Measurements from ENCODE around the gene ABCG4.
"Not testable (repeated sequence)": the region's sequence is repeated elsewhere in the genome, so short reads cannot be mapped to it uniquely, and the experiment has no call there.

ABCG4 gene

GRCh38 chr11:119156496-119156895 is 7.6 kb downstream of the ABCG4 start:
- Histone ChIP-seq H3K27me3 (ENCODE audit: insufficient read depth, insufficient read length) (peaks cover 7% of the 10 kb centered on the region), H3K9ac (ENCODE audit: insufficient read length, low read depth) (no peak overlapping the region), H3K36me3 (ENCODE audit: insufficient read depth, insufficient read length, low read length) (no peaks in the 10 kb centered on the region), H3K4me1 (ENCODE audit: insufficient read depth, insufficient read length) (peaks cover under 1% of the 10 kb centered on the region), H3K4me3 (ENCODE audit: insufficient read length, low read depth) (no peak overlapping the region), H3K9me3 (ENCODE audit: insufficient read depth, low read length) (no peaks in the 10 kb centered on the region)
- TF ChIP-seq YY1 (IDR thresholded peaks at IDR 0.05; ENCODE audit: insufficient read depth, insufficient read length) (no peak), ZNF274 (IDR thresholded peaks at IDR 0.05; ENCODE audit: low read depth, low read length) (no peak), SUZ12 (IDR thresholded peaks at IDR 0.05; ENCODE audit: extremely low read depth, insufficient read depth, insufficient read length) (no peak)
- DNase-seq (ENCODE audit: low read depth, low spot score) = no peak

DNA sequence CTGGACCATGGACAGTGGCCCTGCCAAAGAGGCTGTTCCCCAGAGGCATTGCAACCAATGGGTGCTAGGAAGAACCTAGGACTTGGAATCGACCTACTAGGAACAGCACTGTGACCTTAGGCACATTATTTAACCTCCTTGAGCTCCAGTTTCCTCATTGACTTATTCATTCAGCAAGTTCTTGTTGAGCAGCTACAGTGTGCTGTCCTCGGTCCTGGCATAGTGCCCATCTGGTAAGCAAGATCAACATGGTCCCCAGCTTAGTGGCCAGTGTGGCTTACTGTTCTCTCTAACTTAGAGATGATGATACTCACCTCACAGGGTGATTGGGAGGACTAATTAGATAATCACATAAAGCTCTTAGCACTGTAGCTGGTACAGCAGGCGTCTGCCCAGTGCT is 8.2 kb downstream of the ABCG4 start:
- no peak overlapping the region for H3K4me3 ChIP-seq (ENCODE audit: insufficient read length, low read depth)
- no peak for DNase-seq (ENCODE audit: low read depth, low spot score)
- TF ChIP-seq SUZ12 (IDR thresholded peaks at IDR 0.05; ENCODE audit: extremely low read depth, insufficient read depth, insufficient read length) (no peak), ZNF274 (IDR thresholded peaks at IDR 0.05; ENCODE audit: low read depth, low read length) (no peak), YY1 (IDR thresholded peaks at IDR 0.05; ENCODE audit: insufficient read depth, insufficient read length) (no peak)
- H3K9ac ChIP-seq (ENCODE audit: insufficient read length, low read depth) = no peak overlapping the region
- H3K4me1 ChIP-seq (ENCODE audit: insufficient read depth, insufficient read length) = peaks cover 3% of the 10 kb centered on the region
- H3K9me3 ChIP-seq (ENCODE audit: insufficient read depth, low read length) = no peaks in the 10 kb centered on the region
- no peaks in the 10 kb centered on the region for H3K36me3 ChIP-seq (ENCODE audit: insufficient read depth, insufficient read length, low read length)
- H3K27me3 ChIP-seq (ENCODE audit: insufficient read depth, insufficient read length) = peaks cover 5% of the 10 kb centered on the region

DNA sequence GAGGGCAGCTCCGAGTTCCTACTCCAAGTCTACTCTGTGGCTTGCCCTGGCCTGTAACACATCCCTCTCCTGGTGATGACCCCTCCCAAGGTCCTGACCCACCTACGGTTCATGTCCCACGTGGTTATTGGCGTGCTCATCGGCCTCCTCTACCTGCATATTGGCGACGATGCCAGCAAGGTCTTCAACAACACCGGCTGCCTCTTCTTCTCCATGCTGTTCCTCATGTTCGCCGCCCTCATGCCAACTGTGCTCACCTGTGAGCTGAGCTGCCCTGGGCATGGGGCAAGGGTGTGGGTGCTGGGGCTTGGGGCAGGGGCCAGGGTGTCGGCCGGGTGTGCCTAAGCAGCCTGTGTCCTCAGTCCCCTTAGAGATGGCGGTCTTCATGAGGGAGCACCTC is 9.6 kb downstream of the ABCG4 start:
- H3K9me3 ChIP-seq (ENCODE audit: insufficient read depth, low read length) = no peaks in the 10 kb centered on the region
- H3K9ac ChIP-seq (ENCODE audit: insufficient read length, low read depth) = no peak overlapping the region
- H3K27me3 ChIP-seq (ENCODE audit: insufficient read depth, insufficient read length) = no peaks in the 10 kb centered on the region
- no peaks in the 10 kb centered on the region for H3K36me3 ChIP-seq (ENCODE audit: insufficient read depth, insufficient read length, low read length)
- H3K4me1 ChIP-seq (ENCODE audit: insufficient read depth, insufficient read length) = peaks cover 3% of the 10 kb centered on the region
- TF ChIP-seq YY1 (IDR thresholded peaks at IDR 0.05; ENCODE audit: insufficient read depth, insufficient read length) = no peak
- TF ChIP-seq ZNF274 (IDR thresholded peaks at IDR 0.05; ENCODE audit: low read depth, low read length) = no peak
- no peak for TF ChIP-seq SUZ12 (IDR thresholded peaks at IDR 0.05; ENCODE audit: extremely low read depth, insufficient read depth, insufficient read length)
- no peak overlapping the region for H3K4me3 ChIP-seq (ENCODE audit: insufficient read length, low read depth)
- no peak for DNase-seq (ENCODE audit: low read depth, low spot score)

- Histone ChIP-seq H3K4me1 (ENCODE audit: insufficient read depth, insufficient read length) (peaks cover 3% of the 10 kb centered on the region), H3K36me3 (ENCODE audit: insufficient read depth, insufficient read length, low read length) (no peaks in the 10 kb centered on the region), H3K9ac (ENCODE audit: insufficient read length, low read depth) (no peak overlapping the region), H3K27me3 (ENCODE audit: insufficient read depth, insufficient read length) (no peaks in the 10 kb centered on the region), H3K9me3 (ENCODE audit: insufficient read depth, low read length) (no peaks in the 10 kb centered on the region), H3K4me3 (ENCODE audit: insufficient read length, low read depth) (no peak overlapping the region)
- TF ChIP-seq YY1 (IDR thresholded peaks at IDR 0.05; ENCODE audit: insufficient read depth, insufficient read length) = no peak
- no peak for TF ChIP-seq SUZ12 (IDR thresholded peaks at IDR 0.05; ENCODE audit: extremely low read depth, insufficient read depth, insufficient read length)
- TF ChIP-seq ZNF274 (IDR thresholded peaks at IDR 0.05; ENCODE audit: low read depth, low read length) = no peak
- no peak for DNase-seq (ENCODE audit: low read depth, low spot score)
Measured at GRCh38 chr11:119160151-119160550, 11.3 kb downstream of the ABCG4 start.

DNA sequence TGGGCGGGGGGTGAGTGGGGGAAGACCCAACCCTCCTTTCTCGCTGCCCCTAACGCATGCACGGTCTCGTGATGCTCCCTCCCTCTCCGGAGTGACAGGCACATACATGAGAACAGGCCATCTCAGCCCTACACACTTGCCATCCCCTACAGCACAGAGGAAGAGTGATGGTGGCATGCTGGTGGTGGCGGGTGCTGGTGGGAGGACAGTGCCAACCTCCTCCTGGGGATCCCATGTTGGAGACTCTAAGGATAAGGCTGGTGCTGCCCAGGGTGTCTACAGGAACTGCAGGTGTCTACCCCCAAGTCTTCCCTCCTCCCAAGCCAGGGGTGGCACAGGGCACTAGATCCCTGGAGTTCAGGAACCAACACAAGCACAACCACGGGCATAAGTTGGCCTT is 13.0 kb downstream of the ABCG4 start:
- Histone ChIP-seq H3K27me3 (ENCODE audit: insufficient read depth, insufficient read length) (no peaks in the 10 kb centered on the region), H3K36me3 (ENCODE audit: insufficient read depth, insufficient read length, low read length) (no peaks in the 10 kb centered on the region), H3K9me3 (ENCODE audit: insufficient read depth, low read length) (no peaks in the 10 kb centered on the region), H3K4me1 (ENCODE audit: insufficient read depth, insufficient read length) (peaks cover 6% of the 10 kb centered on the region), H3K9ac (ENCODE audit: insufficient read length, low read depth) (no peak overlapping the region), H3K4me3 (ENCODE audit: insufficient read length, low read depth) (no peak overlapping the region)
- TF ChIP-seq SUZ12 (IDR thresholded peaks at IDR 0.05; ENCODE audit: extremely low read depth, insufficient read depth, insufficient read length) = no peak
- TF ChIP-seq YY1 (IDR thresholded peaks at IDR 0.05; ENCODE audit: insufficient read depth, insufficient read length) = no peak
- TF ChIP-seq ZNF274 (IDR thresholded peaks at IDR 0.05; ENCODE audit: low read depth, low read length) = no peak
- DNase-seq (ENCODE audit: low read depth, low spot score) = no peak

DNA sequence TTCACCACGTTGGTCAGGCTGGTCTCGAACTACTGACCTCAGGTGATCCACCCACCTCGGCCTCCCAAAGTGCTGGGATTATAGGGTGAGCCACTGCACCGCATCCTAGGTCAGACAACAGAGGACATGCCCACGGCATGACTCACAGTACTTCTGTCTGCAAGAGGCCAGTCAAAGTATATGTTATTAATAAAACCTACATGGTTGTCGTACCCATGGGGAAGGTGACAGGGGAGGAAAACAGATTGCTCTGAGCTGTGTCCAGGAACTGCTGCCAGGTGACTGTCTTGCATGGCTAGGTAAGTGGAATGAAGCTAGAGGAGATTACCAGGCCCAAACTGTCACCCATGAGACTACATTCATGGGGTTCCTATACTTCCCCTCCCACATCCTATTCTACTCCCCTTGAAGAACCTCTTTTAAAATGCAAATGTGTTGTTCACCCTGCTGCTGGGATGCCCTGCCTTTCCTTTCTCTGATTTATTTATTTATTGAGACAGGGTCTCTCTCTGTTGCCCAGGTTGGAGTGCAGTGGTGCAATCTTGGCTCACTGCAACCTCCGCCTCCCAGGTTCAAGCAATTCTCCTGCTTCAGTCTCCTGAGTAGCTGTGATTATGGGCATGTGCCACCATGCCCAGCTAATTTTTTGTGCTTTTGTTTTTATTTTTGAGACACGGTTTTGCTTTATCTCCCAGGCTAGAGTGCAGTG is 17.7 kb downstream of the ABCG4 start:
- H3K36me3 ChIP-seq (ENCODE audit: insufficient read depth, insufficient read length, low read length) = no peaks in the 10 kb centered on the region
- no peak overlapping the region for H3K9ac ChIP-seq (ENCODE audit: insufficient read length, low read depth)
- no peak for DNase-seq (ENCODE audit: low read depth, low spot score)
- H3K4me1 ChIP-seq (ENCODE audit: insufficient read depth, insufficient read length) = peaks cover 10% of the 10 kb centered on the region
- H3K9me3 ChIP-seq (ENCODE audit: insufficient read depth, low read length) = no peaks in the 10 kb centered on the region
- no peak overlapping the region for H3K4me3 ChIP-seq (ENCODE audit: insufficient read length, low read depth)
- TF ChIP-seq SUZ12 (IDR thresholded peaks at IDR 0.05; ENCODE audit: extremely low read depth, insufficient read depth, insufficient read length) = no peak
- TF ChIP-seq ZNF274 (IDR thresholded peaks at IDR 0.05; ENCODE audit: low read depth, low read length) = no peak
- TF ChIP-seq YY1 (IDR thresholded peaks at IDR 0.05; ENCODE audit: insufficient read depth, insufficient read length) = no peak
- no peaks in the 10 kb centered on the region for H3K27me3 ChIP-seq (ENCODE audit: insufficient read depth, insufficient read length)

- not testable (repeated sequence) for H3K27me3 ChIP-seq (ENCODE audit: insufficient read depth, insufficient read length); H3K9ac ChIP-seq (ENCODE audit: insufficient read length, low read depth); H3K36me3 ChIP-seq (ENCODE audit: insufficient read depth, insufficient read length, low read length); H3K4me1 ChIP-seq (ENCODE audit: insufficient read depth, insufficient read length); DNase-seq (ENCODE audit: low read depth, low spot score); H3K9me3 ChIP-seq (ENCODE audit: insufficient read depth, low read length); H3K4me3 ChIP-seq (ENCODE audit: insufficient read length, low read depth)
Measured at GRCh38 chr11:119167077-119167458, 18.2 kb downstream of the ABCG4 start.

Measured in NT2/D1 (cell line).